ENCODE results near the gene SBNO1. TPM values are rescaled to one million over a fixed set of nuclear protein-coding genes. Genes with fewer than 3 reads are reported as not detected.

Gene SBNO1
- total and polyA plus RNA-seq, 4 donors = 4.7 to 28.5 (median 15.3) TPM

DNA sequence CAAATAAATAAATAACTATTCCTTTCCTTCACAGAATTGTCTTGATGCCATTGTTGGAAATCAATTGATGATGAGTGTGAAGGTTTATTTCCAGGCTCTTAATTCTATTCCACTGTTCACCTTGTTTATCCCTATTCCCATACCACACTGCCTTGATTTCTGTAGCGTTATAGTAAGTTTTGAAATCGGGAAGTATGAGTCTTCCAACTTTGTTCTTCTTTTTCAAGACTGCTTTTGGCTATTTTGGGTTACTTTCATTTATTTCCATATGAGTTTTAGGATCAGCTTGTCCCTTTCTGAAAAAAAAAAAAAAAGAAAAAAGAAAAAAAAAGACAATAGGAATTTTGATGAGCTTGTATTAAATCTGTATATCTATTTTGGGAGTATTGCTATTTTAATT is 83.7 kb downstream of the SBNO1 start:
- Histone ChIP-seq H3K4me3 (no peak overlapping the region), H3K4me1 (ENCODE audit: control insufficient read depth in 5 of 5, insufficient read depth in 5 of 5, low read length in 5 of 5) (no peaks in the 10 kb centered on the region), H3K27ac (ENCODE audit: low read depth in 1 of 2, low read length in 1 of 2) (no peak overlapping the region), H3K27me3 (ENCODE audit: control insufficient read depth in 3 of 3, insufficient read depth in 3 of 3, low read length in 2 of 3) (no peaks in the 10 kb centered on the region), H3K36me3 (ENCODE audit: control insufficient read depth in 4 of 4, insufficient read depth in 4 of 4, low read length in 4 of 4) (no peaks in the 10 kb centered on the region), H3K9ac (ENCODE audit: insufficient read depth in 1 of 2, low read length in 2 of 2) (no peak overlapping the region), H3K9me3 (ENCODE audit: control insufficient read depth in 4 of 4, insufficient read depth in 3 of 4, low read length in 3 of 4) (no peaks in the 10 kb centered on the region)
- no peak for TF ChIP-seq CTCF (IDR thresholded peaks at IDR 0.05; ENCODE audit: control extremely low read depth, extremely low read depth)
- ATAC-seq (ENCODE audit: insufficient read depth, low FRiP score) (no peak), DNase-seq (no peak)
- WGBS, 2 donors = 41 to 67% methylated on average over 2 of the region's 2 CpGs

GRCh38 chr12:123278101-123278627 is 86.5 kb downstream of the SBNO1 start:
- no peaks in the 10 kb centered on the region for H3K9me3 ChIP-seq (ENCODE audit: control insufficient read depth in 4 of 4, insufficient read depth in 3 of 4, low read length in 3 of 4)
- H3K27me3 ChIP-seq (ENCODE audit: control insufficient read depth in 3 of 3, insufficient read depth in 3 of 3, low read length in 2 of 3) = no peaks in the 10 kb centered on the region
- WGBS, 2 donors = 25 to 43% methylated on average over 2 of the region's 2 CpGs
- no peak for TF ChIP-seq CTCF (IDR thresholded peaks at IDR 0.05; ENCODE audit: control extremely low read depth, extremely low read depth)
- no peaks in the 10 kb centered on the region for H3K4me1 ChIP-seq (ENCODE audit: control insufficient read depth in 5 of 5, insufficient read depth in 5 of 5, low read length in 5 of 5)
- DNase-seq (peak in 2 of 3 donors; percentile 29 to 32), ATAC-seq (ENCODE audit: insufficient read depth, low FRiP score) (no peak)
- no peak overlapping the region for H3K27ac ChIP-seq (ENCODE audit: low read depth in 1 of 2, low read length in 1 of 2)
- H3K9ac ChIP-seq (ENCODE audit: insufficient read depth in 1 of 2, low read length in 2 of 2) = no peak overlapping the region
- no peak overlapping the region for H3K4me3 ChIP-seq
- H3K36me3 ChIP-seq (ENCODE audit: control insufficient read depth in 4 of 4, insufficient read depth in 4 of 4, low read length in 4 of 4) = no peaks in the 10 kb centered on the region

- peaks cover 0 to 24% (median 9%) of the 10 kb centered on the region in 5 donors for H3K4me1 ChIP-seq (ENCODE audit: control insufficient read depth in 5 of 5, insufficient read depth in 5 of 5, low read length in 5 of 5)
- no peaks in the 10 kb centered on the region for H3K36me3 ChIP-seq (ENCODE audit: control insufficient read depth in 4 of 4, insufficient read depth in 4 of 4, low read length in 4 of 4)
- DNase-seq (no peak), ATAC-seq (ENCODE audit: insufficient read depth, low FRiP score) (no peak)
- no peaks in the 10 kb centered on the region for H3K27me3 ChIP-seq (ENCODE audit: control insufficient read depth in 3 of 3, insufficient read depth in 3 of 3, low read length in 2 of 3)
- no peak overlapping the region for H3K4me3 ChIP-seq
- H3K27ac ChIP-seq (ENCODE audit: low read depth in 1 of 2, low read length in 1 of 2) = no peak overlapping the region
- WGBS, 2 donors = 89 to 96% methylated on average over 15 of the region's 15 CpGs
- no peaks in the 10 kb centered on the region for H3K9me3 ChIP-seq (ENCODE audit: control insufficient read depth in 4 of 4, insufficient read depth in 3 of 4, low read length in 3 of 4)
- no peak for TF ChIP-seq CTCF (IDR thresholded peaks at IDR 0.05; ENCODE audit: control extremely low read depth, extremely low read depth)
- H3K9ac ChIP-seq (ENCODE audit: insufficient read depth in 1 of 2, low read length in 2 of 2) = no peak overlapping the region
These were observed 91.5 kb downstream of the SBNO1 start for GRCh38 chr12:123273166-123273565.
